Stimulated activated CD4-positive, alpha-beta T cell treated with anti-CD3 and anti-CD28 coated beads, Interleukin-2, amount 100 ng/mL, for 4 hours (primary cell): ENCODE data around the gene ALX4.

Experiments
- DNase-seq: peaks from one replicate; pipeline ENCODE4 v3.0.0-alpha.2; 2020; ENCODE audit warnings: low read depth

The ALX4 gene

DNA sequence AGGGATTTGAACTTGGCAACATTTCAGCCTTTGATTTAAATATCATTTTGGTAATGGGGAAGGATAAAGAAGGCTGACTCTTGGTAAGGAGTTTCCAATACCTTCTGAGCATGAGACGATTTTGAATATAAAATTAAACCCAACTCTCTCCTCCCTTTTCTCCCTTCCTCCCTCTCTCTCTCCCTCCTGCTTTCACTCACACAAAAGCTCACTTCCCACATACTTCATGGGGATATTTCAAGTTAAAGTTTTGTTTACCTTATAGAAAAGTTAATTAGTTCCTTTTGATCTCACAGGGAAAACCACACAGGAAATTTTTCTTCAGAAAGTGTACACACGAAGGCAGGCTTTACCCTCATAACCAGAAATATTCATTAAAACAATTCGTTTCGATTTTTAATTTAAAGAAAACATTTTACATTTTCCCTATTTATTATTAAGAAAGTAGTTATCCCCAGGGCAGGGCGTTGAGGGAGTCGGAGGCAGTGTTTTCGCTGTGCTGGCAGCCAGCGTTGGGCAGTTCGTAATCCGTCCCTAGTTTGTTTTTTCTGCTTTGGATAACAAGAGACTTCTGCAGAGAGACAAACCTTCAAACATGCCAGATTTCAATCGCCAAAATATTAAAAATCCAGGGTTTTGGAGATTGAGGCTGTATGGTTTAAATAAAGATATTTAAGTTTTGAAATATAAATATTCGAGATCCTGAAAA is 25.3 kb upstream of the ALX4 start:
- no peak for DNase-seq

DNA sequence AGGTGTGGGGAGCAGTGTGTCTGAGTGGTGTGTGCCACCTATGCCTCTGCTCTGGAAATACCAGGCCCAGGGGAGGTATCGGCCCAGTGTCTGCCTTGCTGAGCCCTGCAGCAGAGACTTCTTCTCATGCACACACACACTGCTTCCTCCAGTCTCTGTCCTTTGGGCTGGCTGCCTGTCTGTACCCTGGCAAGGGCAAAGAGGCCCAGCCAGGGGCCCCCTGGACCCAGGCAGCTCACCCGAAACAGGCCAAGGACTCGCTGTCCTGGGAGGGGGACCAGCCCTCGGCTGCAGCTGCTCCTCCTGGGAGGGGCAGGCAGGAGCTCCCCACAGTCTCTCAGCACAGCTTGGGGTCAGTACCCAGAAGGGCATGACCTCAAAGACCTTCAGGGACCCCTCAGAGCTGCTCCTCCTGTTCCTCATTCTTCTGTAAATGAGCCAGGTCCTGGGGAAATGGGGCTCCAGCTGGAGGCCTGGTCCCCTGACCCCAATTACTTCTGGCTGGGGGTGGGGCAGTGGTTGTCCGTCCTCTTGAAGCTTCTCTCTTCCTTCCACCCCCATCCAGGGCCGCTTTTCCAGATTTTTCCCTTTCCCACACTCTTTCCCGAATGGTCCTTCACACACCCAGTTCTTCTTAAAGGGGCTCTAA is 24.5 kb upstream of the ALX4 start:
- DNase-seq = no peak

DNA sequence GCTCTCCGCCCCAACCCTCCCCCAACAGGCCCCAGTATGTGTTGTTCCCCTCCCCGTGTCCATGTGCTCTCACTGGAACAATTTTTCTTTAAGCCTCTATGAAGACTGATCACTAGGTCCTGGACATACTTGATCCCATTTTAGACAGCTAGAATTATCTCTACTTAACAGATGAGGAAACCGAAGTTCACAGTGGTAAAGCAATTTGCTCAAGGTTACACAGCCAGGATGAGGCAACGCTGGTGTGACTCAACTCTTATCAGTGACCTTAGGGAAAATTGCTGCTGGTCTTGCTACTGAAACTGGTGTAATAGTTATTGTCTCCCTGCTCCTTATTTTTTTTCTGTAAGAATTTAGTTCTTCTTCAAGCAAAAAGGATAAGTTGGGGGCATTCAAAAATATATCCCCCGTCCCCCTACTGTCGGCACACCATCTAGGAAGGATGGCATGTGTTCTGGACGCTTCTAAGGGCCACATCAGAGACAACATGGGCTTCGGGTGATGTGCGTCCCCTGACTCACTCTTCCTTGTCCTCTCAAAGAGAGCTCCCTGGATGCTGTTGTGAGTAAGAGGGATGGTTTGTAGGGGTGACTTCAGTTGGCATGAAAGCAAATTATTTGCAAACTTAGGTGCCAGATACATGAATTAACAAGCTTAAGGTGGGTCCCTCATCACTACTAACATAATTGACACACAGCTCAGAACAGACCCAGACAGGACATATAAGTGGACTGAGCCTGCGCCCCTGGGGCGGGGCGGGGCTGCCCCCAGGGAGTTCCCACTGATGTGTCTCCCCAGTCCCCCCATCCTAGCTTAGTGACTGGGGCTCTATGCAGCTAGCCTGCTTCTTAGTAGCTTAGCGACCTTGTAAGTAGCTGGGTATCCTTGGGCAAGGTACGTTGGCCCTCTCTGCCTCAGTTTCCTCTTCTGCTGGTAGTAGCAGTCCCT is 23.6 kb upstream of the ALX4 start:
- no peak for DNase-seq

DNA sequence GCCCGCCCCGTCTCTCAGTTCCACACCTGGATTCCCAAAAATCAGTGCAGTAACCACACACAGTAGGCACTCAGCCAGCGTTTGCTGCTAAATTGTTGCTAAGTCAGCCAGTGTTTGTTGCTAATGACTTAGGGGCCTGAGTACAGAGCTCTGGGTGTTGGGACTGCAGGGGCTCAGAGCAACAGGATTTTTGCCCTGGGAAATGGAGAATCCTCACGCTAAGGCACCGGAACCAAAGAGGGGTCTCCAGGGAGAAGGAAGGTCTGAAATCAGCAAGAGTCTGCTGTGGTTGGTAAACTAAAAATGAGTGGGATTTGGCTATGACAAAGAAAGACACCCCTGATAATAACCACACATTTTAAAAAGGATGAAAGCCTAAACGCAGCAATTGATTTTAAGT is 22.7 kb upstream of the ALX4 start:
- DNase-seq = no peak

DNA sequence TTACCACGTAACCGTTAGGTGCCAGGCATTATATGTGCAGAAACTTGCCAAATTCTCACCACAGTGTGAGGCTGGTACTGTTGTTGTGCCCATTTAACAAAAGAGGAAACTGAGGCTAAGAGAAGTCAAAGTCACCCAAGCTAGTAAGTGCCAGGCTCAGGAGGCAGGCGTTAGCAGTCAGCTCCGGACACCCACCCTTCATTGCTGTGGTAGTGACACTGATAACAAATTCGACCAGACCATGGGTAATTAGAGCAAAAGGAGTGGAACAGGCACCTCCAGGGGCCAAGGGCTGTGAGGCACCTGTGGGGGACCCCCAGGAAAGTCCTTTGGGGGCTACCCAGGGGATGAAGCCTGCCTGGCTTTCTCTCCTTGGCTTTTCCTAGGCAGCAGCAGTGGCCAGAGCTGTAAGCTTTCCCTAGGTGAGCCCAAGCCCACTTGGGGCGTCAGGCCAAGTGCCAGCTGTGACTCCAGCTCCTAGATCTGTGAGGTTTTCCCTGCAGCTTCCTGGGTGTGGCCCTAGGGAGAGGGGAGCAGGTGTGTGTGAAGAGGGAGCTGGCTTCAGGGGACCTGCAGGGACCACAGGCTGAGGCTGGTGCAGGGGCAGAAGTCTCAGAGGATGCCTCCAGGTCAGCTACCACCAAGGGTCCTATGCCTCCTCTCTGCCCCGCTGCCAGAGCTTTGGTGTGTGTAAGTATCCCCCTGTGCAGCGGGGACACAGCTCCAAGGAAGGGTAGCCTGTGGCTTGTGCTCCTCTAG is 19.7 kb upstream of the ALX4 start:
- no peak for DNase-seq

DNA sequence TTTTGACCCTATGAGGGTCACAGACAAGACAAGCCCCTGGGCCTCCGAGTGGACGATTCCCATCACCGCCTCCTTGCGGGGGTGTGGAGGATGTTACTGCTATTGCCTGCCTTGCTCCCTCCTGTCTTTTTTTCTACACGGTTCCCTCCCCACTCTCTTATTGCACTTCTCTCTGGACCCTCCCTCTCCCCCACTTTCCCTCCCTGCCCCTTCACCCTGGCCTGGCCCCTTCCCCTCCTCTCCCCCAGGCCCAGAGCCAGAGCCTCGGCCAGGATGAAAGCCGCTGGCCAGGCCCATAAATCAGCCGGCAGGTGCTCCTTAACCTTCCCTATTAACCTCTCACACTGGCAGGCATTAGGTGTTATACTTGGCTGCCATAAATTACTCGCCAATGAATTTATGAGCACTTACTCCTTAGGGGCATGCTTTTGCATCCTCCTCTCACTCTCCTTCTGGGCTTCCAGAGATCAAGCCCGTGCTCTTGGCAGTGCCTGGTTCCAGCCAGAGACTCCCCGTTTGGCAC is 18.3 kb upstream of the ALX4 start:
- DNase-seq = no peak

DNA sequence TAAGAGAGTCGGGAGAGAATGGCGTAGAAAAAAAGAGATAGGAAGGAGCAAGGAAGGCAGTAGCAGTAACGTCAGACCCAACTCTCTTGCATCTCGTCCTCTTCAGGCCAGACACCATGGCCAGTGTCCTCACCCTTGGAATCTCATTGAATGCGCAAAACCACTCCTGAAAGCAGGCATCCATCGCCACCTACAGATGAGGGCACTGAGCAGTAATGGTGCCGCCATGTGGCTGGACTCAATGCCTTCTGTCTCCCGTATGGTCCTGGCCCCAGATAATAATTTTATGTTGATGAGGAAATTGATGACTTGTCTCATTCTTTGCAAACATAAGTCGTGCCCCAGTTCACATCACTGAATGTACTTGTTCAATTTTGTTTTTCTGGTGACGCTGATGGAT is 17.8 kb upstream of the ALX4 start:
- no peak for DNase-seq

DNA sequence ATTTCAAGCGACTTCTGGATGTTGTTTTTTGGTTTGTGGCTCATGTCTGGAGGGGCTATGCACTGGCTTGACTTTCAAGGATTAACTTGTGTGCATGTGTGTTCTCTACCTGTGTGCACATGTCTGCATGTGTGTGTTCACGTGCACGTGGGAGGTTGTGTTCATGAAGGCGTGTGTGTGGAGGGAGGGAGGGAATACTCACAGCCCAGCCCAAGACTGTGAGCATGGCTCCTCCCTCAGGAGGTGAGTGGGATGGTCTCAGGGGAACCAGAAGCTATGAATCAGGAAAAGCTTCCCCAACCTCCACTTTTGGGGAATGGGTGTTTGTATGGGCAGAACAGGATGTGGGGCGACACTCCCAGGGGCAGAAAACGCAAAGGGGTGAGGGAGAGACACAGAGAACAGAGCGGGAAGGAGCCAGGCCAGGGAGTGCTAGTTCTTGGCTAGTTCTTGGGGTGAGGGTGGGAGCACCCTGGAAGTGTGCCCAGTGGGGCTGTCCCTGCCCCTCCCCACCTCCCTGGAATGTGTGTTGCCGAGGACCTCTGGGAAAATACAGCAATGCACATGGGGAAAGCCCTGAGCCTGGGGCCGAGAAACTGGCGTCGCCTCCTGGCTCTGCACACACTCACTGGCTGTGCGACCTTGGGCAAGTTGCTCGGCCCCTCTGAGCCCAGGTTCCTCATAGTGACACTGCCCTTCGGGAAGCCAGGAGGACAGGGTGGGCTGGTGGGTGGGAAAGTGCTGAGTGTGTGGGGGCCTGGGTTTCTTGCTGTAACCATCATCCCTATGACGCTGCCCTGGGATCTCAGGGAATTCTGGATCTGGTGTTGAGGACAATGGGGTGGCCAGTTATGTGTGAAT is 16.9 kb upstream of the ALX4 start:
- DNase-seq = no peak

DNA sequence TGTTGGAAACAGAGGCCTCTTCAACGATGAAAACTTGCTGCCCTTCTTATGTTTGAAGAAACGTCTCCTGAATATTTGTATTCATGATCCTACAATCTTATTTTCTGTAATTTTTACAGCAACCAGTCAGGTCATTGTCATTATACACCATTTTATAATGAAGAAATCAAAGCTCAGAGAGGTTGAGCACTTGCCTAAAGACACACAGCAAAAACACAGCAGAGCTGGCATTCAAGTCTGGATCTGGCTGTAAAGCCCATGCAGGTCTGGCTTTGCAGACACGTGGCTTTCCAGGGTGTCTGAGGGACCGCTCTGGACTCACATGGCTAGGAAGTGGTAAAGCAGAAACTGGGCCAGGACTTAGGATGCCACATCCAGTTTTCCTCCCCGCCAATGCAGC is 15.8 kb upstream of the ALX4 start:
- DNase-seq = no peak

DNA sequence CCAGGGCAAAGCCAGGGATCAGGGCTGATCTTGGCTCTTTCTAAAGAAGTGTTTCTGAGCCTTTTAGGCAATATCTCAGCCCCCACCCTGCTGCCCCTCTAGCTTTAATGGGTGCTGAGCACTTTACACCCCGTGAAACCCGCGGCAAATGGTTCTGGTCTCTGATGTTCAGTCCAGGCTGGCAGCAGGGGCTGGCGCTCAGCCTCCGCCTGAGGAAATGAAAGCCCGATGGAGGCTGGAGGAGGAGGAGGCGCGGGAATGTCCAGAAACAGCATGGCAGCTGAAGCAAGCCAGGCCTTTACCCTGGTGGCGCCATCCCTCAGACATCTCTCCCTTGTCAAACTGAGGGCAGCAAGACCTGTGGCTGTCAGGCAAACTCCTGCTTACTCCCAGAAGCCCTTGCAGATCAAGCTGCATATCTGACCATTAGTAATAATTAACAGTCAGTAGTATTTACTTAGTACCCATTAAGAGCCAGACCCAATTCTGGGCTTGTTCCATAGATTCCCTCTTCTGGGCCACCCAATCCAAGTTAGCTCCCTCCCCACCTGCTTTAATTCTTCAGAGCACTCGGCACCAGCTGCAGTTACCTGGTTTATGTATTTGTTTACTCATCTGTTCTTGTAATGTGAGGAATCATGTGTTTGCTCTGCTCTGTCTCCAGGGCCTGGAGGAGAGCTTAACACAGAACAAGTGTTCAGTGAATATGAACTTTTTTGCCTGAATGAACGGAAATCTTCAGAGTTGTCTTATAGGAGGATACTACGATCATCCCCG is 15.0 kb upstream of the ALX4 start:
- DNase-seq = no peak

DNA sequence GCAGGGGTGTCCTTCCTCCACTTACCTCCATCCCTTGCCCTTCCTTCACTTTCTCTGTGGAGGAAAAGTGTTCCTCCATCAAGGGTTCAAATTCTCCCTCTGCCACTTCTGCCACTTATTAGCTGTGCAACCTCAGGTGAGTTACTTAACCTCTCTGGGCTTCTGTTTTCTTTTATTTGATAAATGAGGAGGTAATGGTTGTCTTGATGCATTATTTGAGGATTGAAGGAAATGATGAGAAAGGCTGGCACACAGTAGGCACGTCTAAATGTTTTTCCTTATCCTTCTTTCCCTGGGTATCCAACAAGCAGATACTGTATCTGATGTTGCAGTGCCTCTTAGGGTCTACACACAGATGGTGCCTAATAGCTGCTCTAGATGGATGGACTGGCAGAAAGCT is 14.3 kb upstream of the ALX4 start:
- no peak for DNase-seq

DNA sequence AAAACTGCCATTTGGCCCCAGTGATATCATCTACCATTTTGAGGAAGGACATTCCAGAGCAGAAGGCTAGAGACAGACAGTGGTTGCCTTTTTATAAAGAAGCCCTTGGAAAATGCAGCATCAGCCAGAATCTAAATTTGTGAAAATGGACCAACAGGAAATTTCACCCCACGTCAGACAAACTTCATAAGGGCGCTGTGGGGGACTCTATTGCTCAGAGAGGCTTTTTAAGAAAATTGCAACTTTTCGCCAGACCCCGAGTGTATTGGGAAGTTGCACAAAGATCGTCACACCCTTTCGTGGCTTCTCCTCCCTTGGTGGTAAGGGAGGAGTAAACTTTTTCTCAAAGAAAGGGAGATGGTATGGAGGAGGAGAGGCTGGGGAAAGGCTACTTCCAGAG is 12.3 kb upstream of the ALX4 start:
- DNase-seq = no peak

DNA sequence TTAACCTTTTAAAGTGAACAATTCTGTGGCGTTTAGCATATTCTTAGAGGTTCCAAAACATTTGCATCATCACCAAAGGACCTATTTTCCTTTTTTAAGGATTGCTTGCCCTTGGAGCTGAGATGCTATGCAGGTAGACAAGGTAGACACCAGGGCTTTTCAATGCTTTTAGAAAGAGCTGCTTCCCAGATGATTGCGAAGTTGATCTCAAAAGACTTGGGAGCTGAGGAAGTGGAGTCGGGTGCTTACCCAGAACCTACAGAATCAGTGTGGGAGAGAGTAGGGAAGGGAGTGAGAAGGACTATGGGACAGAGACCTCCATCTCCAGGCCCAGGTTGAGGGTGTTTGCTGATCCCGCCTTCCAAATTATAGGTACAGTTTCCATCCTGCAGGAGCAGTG is 11.1 kb upstream of the ALX4 start:
- DNase-seq = no peak

DNA sequence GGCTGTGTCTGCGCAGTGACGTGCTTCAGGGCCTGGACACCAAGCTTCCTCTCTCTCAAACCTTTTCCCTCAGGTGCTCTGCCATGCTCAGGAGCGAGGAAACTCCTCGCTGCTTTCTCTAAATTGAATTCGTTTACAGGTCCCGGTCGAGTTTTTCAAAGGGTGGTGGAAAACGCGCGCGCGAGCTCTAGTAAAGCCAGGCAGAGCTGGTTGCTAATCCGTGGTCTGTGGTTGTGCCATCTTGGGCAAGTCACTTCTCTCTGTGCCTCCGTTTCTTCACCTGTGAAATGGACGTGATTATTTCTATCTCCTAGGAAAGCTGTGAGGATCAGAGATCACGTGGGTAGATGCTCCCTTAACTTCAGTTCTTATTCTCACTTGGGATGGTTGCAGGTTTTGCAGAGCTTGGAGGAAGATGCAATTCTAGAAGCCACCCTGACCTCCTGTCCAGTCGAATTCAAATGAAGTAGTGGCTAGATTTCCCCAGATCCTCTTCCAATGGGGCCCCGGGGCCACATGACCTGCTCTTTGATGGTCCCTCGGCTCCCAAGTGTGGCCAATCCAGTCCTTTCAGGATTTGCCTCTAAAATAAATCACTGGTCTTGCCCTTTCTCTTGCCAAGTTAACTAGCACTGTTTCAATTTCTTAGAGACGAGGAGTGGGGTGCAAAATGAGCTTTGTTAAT is 10.5 kb upstream of the ALX4 start:
- DNase-seq = no peak

DNA sequence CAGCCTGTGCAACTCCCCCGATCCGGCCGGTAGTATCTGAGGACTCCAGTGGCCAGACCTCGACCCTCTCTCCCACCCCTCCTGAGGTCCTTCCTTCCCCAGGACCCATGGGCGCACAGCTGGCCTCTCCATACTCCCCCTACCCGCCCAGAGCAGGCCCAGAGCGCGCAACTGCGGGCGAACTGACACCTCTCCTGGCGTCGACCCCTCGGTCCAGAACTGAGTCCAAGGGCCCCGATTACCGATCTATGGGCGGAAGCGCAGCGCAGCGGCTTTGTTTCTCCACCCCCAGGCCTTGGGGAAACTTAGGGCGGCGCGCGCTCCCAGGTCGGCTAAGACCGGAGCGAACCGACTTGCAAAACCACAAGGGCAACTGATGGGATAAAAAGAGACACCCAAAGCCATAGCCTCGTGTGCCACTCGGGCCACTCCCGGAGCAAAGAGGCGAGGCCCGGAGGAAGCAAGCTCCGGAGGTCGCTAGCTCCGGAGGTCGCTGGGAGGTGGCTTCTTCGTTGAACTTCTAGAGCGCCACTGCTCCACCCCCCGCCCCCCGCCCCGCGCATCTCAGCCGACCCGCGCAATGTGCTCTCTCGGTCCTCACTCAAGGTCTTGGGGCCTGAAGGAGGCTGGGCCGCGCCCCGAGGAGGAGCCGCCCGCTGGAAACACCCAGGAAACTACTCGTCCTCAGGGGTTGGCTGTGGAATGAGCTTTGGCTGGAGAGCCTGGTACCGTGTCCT is 9.8 kb upstream of the ALX4 start:
- no peak for DNase-seq

DNA sequence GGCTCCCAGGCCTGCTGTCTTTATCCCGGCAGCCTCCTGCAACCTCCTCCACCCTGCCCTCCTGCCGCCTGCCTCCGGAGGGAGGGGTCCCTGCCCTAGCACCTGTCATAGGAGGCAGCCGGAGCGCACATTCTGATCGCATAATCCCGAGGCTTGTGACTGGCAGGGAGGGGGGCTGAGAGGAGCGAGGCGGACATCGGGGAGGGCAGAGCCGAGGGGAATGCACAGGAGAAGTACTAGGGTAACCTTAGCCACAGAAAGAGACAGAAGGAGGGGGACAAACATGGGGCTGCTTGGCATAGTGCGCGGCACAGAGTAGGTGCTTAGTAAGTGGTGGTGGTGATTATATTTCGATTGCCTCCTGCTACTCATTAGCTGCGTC is 9.2 kb upstream of the ALX4 start:
- DNase-seq = no peak

DNA sequence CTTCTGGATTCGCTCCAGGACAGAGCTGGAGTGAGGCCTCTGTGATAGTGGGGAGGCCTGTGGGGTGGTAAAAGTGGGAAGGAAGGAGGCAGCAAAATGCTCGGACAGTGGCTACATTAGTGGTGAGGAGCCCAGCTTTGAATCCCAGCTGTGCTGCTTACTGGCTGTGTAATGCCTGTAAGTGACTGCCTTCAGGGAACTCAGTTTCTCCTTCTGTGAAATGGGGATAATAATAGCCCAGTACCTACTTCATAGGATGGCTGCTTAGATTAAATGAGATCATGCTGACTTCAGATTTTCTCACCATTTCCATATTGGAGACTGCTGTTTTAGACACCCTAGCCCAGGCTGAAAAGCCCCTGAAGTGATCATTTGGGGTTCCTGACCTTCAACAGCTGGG is 8.4 kb upstream of the ALX4 start:
- DNase-seq = no peak

DNA sequence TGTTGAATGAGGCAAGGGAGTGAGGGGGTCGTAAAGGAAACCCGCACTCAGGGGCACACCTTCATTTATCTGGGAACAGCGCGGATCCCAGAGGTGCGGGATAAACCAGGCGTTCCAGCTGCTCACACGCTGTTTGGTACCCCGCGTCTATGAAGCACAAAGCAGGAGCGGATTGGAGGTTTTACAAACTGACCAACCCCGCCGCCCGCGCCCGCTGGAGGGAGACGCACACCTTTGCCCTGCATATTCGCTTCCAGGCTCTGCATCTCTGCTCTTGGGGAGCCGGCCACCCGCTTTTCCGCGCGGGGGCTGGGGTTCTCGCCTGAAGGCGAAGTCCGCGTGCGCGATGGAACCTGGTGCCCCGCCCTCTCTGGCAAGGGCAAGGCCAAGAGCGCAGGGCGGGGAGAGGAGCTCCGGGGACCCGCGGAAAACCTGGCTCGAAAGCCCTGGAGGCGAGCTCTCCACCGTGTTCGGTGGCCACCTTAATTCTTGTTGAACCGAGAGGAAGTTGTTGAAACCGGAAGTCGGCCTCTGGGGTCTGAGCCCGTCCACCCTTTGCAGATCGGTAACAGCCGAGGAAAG is 6.8 kb upstream of the ALX4 start:
- no peak for DNase-seq
